ENCODE data around the gene PSMA4. TPM values are rescaled to one million over a fixed set of nuclear protein-coding genes. Genes with fewer than 3 reads are reported as not detected.
"Not testable (repeated sequence)": the region's sequence is repeated elsewhere in the genome, so short reads cannot be mapped to it uniquely, and the experiment has no call there.

The PSMA4 gene
- total RNA-seq, 4 donors from 2014 or later = 88.9 to 143 (median 129) TPM

DNA sequence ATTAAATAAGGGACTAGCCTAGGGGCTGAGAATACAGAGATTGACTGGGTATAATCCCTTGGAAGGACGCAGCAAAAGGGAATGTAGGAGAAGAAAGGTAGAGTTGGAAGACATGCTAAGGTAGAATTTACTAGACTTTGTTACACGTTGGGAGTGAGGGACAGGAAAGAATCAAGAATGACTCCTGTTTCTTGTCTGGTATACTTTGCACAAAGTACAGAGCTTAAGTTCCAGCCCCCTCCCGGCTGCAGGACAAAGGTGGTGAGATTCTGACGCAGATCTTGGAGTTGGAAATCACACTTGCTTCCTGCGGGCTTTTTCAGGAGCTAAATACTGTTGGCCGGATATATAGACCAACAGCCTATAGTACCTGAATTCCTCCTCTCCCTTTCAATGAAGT, 32.0 kb upstream of the PSMA4 start:
- no peak for DNase-seq (ENCODE audit: low spot score)
- TF ChIP-seq, protein P1, sequence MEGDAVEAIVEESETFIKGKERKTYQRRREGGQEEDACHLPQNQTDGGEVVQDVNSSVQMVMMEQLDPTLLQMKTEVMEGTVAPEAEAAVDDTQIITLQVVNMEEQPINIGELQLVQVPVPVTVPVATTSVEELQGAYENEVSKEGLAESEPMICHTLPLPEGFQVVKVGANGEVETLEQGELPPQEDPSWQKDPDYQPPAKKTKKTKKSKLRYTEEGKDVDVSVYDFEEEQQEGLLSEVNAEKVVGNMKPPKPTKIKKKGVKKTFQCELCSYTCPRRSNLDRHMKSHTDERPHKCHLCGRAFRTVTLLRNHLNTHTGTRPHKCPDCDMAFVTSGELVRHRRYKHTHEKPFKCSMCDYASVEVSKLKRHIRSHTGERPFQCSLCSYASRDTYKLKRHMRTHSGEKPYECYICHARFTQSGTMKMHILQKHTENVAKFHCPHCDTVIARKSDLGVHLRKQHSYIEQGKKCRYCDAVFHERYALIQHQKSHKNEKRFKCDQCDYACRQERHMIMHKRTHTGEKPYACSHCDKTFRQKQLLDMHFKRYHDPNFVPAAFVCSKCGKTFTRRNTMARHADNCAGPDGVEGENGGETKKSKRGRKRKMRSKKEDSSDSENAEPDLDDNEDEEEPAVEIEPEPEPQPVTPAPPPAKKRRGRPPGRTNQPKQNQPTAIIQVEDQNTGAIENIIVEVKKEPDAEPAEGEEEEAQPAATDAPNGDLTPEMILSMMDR (IDR thresholded peaks at IDR 0.05) = no peak
- ATAC-seq (ENCODE audit: low FRiP score) = no peak

- TF ChIP-seq, protein P1 (IDR thresholded peaks at IDR 0.05) = no peak
- DNase-seq (ENCODE audit: low spot score) (no peak), ATAC-seq (ENCODE audit: low FRiP score) (no peak)
Measured at GRCh38 chr15:78509726-78510312, 30.4 kb upstream of the PSMA4 start.

GRCh38 chr15:78520035-78520434, 20.2 kb upstream of the PSMA4 start:
- DNase-seq (ENCODE audit: low spot score); ATAC-seq (ENCODE audit: low FRiP score): not testable (repeated sequence)

DNA sequence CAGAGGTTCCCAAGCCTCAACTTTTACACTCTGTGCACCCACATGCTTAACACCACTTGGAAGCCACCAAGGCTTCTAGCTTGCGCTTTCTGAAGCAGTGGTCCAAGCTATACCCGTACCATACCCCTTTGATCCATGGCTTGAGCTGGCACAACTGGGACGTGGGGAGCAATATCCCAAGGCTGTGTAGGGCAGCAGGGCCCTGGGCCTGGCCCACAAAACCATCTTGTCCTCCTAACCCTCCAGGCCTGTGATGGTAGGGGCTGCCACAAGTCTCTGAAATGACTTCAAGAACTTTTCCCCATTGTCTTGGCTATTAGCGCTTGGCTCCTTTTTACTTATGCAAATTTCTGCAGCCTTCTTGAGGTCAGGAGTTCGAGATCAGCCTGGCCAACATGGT, 16.0 kb upstream of the PSMA4 start:
- TF ChIP-seq, protein P1 (IDR thresholded peaks at IDR 0.05) = no peak
- no peak for ATAC-seq (ENCODE audit: low FRiP score)
- DNase-seq (ENCODE audit: low spot score) = no peak

DNA sequence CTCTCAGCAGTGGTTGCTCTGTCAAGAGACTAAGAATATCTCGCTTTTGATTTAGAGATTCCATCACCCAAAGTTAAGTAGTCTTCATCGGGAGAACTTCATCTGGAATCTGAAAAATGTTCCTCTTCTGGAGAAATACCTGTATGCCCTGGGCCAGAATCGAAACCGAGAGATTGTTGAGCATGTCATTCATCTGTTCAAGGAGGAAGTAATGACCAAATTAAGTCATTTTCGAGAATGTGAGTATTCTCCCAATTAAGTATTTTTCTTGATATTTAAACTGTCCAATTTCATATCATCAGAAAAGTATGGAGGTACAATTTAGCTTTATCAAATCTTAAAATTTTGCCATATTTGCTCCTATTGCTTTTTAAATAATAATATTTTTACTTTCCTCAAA, 12.9 kb upstream of the PSMA4 start:
- TF ChIP-seq, protein P1 (IDR thresholded peaks at IDR 0.05) = no peak
- DNase-seq (ENCODE audit: low spot score) = no peak
- ATAC-seq (ENCODE audit: low FRiP score) = no peak

DNA sequence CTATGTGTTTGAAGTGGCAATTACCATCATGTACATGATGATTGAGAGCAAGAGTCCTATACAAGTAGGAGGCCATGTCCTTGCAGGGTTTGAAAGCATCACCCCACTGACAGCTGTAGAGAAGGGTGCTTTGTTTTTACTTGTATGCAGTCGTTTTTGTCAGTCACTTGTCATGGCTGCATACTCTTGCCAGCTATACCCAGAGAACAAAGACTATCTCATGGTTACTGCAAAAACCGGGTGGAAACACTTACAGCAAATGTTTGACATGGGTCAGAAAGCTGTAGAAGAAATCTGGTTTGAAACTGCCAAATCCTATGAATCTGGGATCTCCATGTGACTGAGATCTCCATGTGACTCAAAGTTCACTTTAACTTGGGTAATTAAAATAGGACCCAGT, 6.9 kb upstream of the PSMA4 start:
- TF ChIP-seq, protein P1 (IDR thresholded peaks at IDR 0.05) = no peak
- no peak for DNase-seq (ENCODE audit: low spot score)
- no peak for ATAC-seq (ENCODE audit: low FRiP score)

DNA sequence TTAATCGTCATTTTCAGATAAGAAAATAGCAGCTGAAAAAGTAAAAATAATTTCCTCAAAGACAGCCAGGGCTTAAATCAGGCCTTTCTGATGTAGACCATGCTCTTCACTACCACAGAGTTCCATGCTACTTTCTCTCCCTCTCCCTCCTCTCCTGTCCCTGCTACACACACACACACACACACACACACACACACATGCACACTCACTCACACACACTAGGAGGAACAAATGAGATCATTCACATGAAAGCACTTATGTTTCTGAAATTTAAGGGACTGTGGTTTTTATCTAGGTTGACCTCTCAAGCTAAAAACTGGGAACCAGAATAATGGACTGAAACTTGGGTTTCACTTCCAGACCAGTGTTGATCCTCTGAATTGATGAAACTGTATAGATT, 4.1 kb upstream of the PSMA4 start:
- TF ChIP-seq, protein P1 (IDR thresholded peaks at IDR 0.05) = no peak
- no peak for DNase-seq (ENCODE audit: low spot score)
- ATAC-seq (ENCODE audit: low FRiP score) = no peak

Measured in omental fat pad (tissue), 4 donors.